ES-I3 (cell line): Measurements from ENCODE around the gene HERC6.
"Not testable (repeated sequence)": the region's sequence is repeated elsewhere in the genome, so short reads cannot be mapped to it uniquely, and the experiment has no call there.

Experiments used
- H3K36me3 ChIP-seq: 2 replicates; pipeline ENCODE4 v1.6.1; 2013; ENCODE audit warnings: mild to moderate bottlenecking, low read length, control low read depth, moderate library complexity; ENCODE audit not compliant: insufficient read depth
- H3K4me1 ChIP-seq: 2 replicates; pipeline ENCODE4 v1.6.1; 2013; ENCODE audit warnings: mild to moderate bottlenecking, control low read depth, low read length; ENCODE audit not compliant: insufficient read depth
- H3K9ac ChIP-seq: 2 replicates; pipeline ENCODE4 v1.6.1; 2013; ENCODE audit warnings: low read depth, mild to moderate bottlenecking, low read length, moderate library complexity
- H3K9me3 ChIP-seq: 2 replicates; pipeline ENCODE4 v1.6.1; 2013; ENCODE audit warnings: mild to moderate bottlenecking, low read length, moderate library complexity; ENCODE audit not compliant: control insufficient read depth, insufficient read depth

The HERC6 gene

DNA sequence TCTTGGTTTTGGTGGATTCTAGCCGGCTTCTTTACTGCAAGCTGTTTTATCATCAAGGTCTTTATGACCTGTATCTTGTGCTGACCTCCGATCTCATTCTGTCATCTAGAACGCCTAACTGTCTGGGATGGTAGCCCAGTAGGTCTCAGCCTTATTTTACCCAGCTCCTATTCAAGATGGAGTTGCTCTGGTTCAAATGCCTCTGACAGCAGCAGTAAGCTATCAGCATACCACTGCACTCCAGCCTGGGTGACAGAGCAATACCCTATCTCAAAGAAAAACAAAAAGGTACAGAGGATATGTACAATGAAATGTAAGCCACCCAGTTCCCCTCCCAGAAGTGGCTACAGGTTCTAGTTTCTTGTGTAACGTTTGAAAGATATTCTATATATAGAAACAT lies 36.1 kb downstream of the HERC6 start:
- Histone ChIP-seq H3K9me3 (no peaks in the 10 kb centered on the region), H3K36me3 (no peaks in the 10 kb centered on the region), H3K9ac (no peak overlapping the region), H3K4me1 (peaks cover 4% of the 10 kb centered on the region; the same call in 1 of the 2 replicates)

- Histone ChIP-seq H3K9me3 (no peaks in the 10 kb centered on the region), H3K36me3 (no peaks in the 10 kb centered on the region), H3K9ac (no peak overlapping the region), H3K4me1 (peaks cover 4% of the 10 kb centered on the region; the same call in 1 of the 2 replicates)
Measured at GRCh38 chr4:88415982-88416381, 37.3 kb downstream of the HERC6 start.

DNA sequence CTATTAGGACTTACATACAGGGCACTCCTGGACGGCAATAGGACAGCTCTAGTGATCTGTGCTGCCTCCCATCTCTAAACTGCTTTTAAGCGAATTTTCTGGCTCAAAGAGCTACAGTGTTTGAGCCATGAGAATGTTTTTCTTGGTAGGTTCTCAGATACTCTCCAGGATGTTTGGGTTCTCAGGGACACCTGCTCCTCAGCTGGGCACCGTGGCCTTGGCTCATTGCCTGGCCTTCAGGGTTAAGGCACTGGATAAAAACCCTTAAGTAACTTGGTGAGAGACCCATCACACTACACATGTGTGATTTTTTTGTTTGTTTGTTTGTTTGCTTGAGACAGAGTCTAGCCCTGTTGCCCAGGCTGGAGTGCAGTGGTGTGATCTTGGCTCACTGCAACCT lies 39.8 kb downstream of the HERC6 start:
- Histone ChIP-seq H3K4me1 (peaks cover 4% of the 10 kb centered on the region; the same call in 1 of the 2 replicates), H3K9me3 (no peaks in the 10 kb centered on the region), H3K9ac (no peak overlapping the region), H3K36me3 (no peaks in the 10 kb centered on the region)

GRCh38 chr4:88419874-88420273 lies 41.2 kb downstream of the HERC6 start:
- Histone ChIP-seq H3K9me3 (no peaks in the 10 kb centered on the region), H3K36me3 (no peaks in the 10 kb centered on the region), H3K9ac (no peak overlapping the region), H3K4me1 (no peaks in the 10 kb centered on the region)

DNA sequence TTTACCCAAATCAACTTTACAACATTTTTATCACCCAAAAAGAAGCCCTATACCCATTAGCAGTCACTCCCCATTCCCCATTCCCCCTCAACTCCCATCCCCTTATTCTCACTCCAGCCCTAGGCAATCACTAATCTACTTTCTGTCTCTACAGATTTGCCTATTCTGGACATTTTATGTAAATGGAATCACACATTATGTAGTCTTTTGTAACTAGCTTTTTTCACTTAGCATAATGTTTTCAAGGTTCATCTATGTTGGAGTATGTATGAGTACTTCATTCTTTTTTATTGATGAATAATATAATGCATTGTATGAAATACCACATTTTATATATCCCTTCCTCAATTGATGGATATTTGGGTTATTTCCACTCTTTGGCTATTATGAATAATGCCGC lies 42.2 kb downstream of the HERC6 start:
- Histone ChIP-seq H3K4me1 (no peaks in the 10 kb centered on the region), H3K36me3 (no peaks in the 10 kb centered on the region), H3K9me3 (no peaks in the 10 kb centered on the region), H3K9ac (no peak overlapping the region)

GRCh38 chr4:88422403-88422802 lies 43.8 kb downstream of the HERC6 start:
- Histone ChIP-seq H3K9me3 (no peaks in the 10 kb centered on the region), H3K9ac (no peak overlapping the region)

GRCh38 chr4:88429401-88429800 lies 50.7 kb downstream of the HERC6 start:
- H3K9me3 ChIP-seq: peaks cover 5% of the 10 kb centered on the region
- no peaks in the 10 kb centered on the region for H3K4me1 ChIP-seq
- H3K36me3 ChIP-seq: no peaks in the 10 kb centered on the region

More at GRCh38 chr4:88422403-88422802, 43.8 kb downstream of the HERC6 start:
- Histone ChIP-seq H3K4me1 (no peaks in the 10 kb centered on the region), H3K36me3 (no peaks in the 10 kb centered on the region)

DNA sequence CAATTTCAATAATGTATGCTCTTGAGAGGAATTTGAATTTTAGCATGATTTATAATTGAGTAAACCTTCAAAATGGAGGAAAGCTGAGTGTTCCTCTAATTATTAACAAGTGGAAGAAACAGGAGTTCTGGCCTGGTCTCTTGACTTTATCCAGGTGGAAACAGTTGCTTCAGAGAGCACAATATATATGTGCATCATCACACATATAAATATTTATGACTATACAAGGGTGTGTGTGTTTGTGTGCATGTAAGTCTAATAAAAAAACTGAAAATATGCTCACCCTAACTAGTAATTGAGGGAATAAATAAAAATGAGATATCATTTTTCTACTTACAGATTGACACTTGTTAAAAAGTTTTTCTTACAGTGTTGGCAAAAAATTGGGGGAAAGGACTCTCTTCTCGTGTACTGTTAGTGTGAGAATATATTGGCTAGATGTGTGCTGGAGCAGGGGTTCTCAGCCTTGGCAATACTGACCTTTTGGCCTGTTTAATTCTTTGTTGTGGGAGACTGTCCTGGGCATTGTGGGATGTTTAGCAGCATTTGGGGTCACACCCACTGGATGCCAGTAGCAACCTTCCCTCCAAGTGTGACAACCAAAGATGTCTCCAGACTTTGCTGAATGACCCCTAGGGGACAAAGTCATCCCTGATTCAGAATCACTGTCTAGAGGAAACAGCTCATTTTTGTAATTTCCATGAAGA lies 57.5 kb downstream of the HERC6 start:
- peaks cover 5% of the 10 kb centered on the region for H3K9me3 ChIP-seq
- H3K4me1 ChIP-seq: peaks cover 11% of the 10 kb centered on the region
- no peaks in the 10 kb centered on the region for H3K36me3 ChIP-seq
- H3K9ac ChIP-seq: no peak overlapping the region

More at GRCh38 chr4:88429401-88429800, 50.7 kb downstream of the HERC6 start:
- H3K9ac ChIP-seq: no peak overlapping the region

- not testable (repeated sequence) for H3K36me3 ChIP-seq, H3K9ac ChIP-seq, H3K9me3 ChIP-seq
- H3K4me1 ChIP-seq: peaks cover 15% of the 10 kb centered on the region
Measured at GRCh38 chr4:88437873-88438272, 59.2 kb downstream of the HERC6 start.

DNA sequence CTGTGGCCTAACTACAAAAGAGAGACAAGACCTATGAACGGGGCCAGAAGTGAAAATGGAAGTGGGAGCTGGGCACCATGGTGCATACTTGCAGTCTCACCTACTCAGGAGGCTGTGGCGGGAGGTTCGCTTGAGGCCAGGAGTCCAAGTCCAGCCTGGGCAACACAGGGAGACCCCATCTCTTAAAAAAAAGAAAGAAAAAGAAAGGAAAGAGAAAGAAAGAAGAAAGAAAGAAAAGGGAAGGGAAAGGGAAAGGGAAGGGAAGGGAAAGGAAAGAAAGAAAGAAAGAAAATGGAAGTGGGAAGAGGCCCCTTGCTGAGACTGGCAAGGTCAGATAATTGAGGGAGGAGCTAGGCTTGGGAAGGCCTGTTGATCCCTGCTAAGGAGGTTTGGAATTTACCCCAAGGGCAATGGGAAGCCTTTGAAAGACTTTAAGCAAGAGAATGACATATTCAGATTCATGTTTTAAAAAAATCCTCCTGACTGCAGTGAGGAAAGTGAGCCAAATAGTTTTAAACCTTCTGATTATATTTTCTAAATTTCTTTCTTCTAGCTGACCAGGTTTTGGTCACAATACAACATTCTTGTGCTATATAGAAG lies 60.6 kb downstream of the HERC6 start:
- Histone ChIP-seq H3K4me1 (peaks cover 21% of the 10 kb centered on the region), H3K36me3 (peaks cover 3% of the 10 kb centered on the region; the same call in 1 of the 2 replicates), H3K9ac (no peak overlapping the region), H3K9me3 (no peaks in the 10 kb centered on the region)

DNA sequence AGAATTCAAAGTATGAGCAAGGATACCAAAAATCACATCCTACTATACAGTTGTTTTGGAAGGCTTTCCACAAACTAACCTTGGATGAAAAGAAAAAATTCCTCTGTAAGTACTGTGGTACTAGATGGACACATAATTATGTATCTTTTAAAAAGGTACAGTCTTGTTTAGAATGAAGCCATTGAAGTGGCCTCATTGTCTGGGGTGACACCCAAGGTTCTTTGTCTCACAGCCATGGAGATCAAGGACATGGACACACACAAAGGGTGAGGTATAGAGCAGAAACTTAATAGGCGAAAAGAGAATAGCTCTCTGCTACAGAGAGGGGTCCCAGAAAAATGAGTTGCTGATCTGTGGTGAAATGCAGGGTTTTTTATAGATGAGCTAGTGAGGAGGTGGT lies 61.5 kb downstream of the HERC6 start:
- H3K36me3 ChIP-seq: peaks cover 3% of the 10 kb centered on the region; the same call in 1 of the 2 replicates
- no peak overlapping the region for H3K9ac ChIP-seq
- no peaks in the 10 kb centered on the region for H3K9me3 ChIP-seq
- H3K4me1 ChIP-seq: peaks cover 25% of the 10 kb centered on the region

- H3K9ac ChIP-seq: no peak overlapping the region
- H3K9me3 ChIP-seq: no peaks in the 10 kb centered on the region
- peaks cover 39% of the 10 kb centered on the region for H3K4me1 ChIP-seq
- peaks cover 3% of the 10 kb centered on the region; the same call in 1 of the 2 replicates for H3K36me3 ChIP-seq
Measured at GRCh38 chr4:88441696-88442095, 63.0 kb downstream of the HERC6 start.

DNA sequence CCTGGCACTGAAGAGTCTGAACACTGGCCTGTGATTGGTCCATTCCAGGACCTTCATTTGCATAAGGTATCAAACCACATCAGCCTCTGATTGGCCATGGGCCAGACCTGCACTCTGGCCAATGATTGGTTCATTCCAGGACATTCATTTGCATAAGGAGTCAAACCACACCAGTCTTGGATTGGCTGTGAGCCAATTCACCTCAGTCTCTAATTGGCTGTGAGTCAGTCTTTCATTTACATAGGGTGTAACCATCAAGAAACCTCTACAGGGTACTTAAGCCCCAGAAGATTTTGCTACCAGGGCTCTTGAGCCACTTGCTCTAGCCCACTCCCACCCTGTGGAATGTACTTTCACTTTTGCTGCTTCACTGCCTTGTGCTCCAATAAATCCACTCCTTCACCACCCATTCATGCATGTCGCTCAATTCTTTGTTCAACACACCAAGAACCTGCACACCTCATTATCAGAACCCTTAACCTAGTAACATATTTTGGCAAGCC lies 64.1 kb downstream of the HERC6 start:
- Histone ChIP-seq H3K36me3 (peaks cover 3% of the 10 kb centered on the region; the same call in 1 of the 2 replicates), H3K9me3 (no peaks in the 10 kb centered on the region), H3K4me1 (peaks cover 44% of the 10 kb centered on the region), H3K9ac (no peak overlapping the region)

- Histone ChIP-seq H3K4me1 (peaks cover 44% of the 10 kb centered on the region), H3K9ac (no peak overlapping the region), H3K36me3 (peaks cover 3% of the 10 kb centered on the region; the same call in 1 of the 2 replicates), H3K9me3 (no peaks in the 10 kb centered on the region)
Measured at GRCh38 chr4:88443486-88443885, 64.8 kb downstream of the HERC6 start.

DNA sequence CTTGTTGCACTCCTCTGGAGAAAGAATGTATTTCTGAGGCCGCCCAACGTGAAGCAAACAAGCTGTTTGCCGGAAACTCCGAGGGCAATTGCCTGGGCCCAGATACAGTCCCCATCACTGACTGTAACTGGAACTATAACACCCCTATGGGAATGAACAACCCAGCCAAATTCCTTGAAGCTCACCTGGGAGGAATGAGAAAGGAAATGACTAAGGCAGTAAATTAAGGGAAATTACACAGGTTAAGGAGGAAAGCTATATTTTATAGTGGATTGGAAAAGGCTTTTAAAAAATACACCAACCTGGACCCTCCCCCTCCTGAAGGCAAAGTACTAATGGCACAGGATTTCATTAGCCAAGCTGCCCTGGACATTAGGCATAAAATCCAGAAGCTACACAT lies 66.6 kb downstream of the HERC6 start:
- Histone ChIP-seq H3K4me1 (peaks cover 48% of the 10 kb centered on the region), H3K9ac (no peak overlapping the region), H3K36me3 (peaks cover 3% of the 10 kb centered on the region; the same call in 1 of the 2 replicates), H3K9me3 (no peaks in the 10 kb centered on the region)
